GM21381 (cell line): Measurements from ENCODE around the gene H2BW1.
"Not testable (repeated sequence)": the region's sequence is repeated elsewhere in the genome, so short reads cannot be mapped to it uniquely, and the experiment has no call there.

Source experiments
- ATAC-seq: cut with Tn5 transposase; IDR thresholded peaks from one replicate; pipeline ENCODE4 v1.9.1; 2021; ENCODE audit warnings: mild to moderate bottlenecking, moderate library complexity; ENCODE audit not compliant: unreplicated experiment

The H2BW1 gene, protein sequence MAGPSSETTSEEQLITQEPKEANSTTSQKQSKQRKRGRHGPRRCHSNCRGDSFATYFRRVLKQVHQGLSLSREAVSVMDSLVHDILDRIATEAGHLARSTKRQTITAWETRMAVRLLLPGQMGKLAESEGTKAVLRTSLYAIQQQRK

GRCh38 chrX:104013606-104014005, at the start of gene H2BW1:
Gene H2BW1, minus strand, starts transcription at chrX:104013708. Its CDS starts 132 bp downstream, at chrX:104013576.
- ATAC-seq, result no peak

DNA sequence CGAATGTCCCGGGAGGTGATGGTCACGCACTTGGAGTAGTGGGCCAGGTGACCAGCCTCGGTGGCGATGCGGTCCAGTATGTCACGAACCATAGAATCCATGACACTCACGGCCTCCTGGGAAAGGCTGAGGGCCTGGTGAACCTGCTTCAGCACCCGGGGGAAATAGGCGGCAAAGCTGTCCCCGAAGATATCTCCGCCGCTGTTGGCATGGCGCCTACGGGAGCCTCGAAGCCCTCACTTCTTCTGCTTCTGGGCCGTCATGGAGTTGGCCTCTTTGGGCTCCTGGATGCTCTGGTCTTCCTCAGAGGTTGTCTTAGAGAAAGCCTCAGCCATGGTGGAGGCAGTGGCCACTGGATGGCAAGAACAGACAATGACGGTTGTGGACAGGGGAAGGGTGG, 49.1 kb upstream of the H2BW1 start:
- not testable (repeated sequence) for ATAC-seq

- ATAC-seq, result not testable (repeated sequence)
These were observed 41.4 kb upstream of the H2BW1 start for GRCh38 chrX:104054956-104055355.

DNA sequence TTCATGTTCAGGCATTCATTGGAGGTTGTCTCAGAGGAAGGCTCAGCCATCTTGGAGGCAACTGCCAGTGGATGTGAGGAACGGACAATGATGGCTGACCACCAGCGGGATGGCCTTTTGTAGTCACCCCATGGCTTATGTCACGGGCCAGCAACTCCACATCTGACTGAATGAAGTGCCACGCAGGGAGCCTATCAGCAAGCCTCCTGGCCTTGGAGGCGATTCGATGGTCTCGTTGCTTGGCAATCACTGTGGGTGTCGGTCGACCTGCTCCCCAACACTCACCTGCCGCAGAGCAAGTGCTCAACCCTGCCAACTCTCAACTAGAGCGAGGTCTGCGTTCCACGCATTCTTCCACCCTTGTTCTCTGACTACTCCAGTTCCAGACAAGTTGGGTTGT, 33.7 kb upstream of the H2BW1 start:
- no peak for ATAC-seq

DNA sequence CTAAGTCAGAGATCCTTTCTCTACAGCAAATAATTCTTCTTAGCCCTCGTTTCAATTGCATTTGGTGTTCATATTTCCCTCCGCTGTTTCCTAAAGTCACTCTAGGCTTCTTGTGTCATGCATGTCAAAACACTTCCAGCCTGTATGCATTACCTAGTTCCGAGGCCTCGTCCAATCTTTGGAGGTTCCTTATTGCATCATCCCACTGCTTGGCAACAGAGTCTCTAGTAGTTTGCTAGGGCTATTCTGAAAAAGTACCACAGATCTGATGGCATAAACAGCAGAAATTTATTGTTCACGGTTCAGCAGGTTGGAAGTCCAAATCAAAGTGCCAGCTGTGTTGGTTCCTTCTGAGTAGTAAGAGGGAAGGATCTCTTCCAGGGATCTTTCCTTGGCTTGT, 32.1 kb upstream of the H2BW1 start:
- no peak for ATAC-seq

DNA sequence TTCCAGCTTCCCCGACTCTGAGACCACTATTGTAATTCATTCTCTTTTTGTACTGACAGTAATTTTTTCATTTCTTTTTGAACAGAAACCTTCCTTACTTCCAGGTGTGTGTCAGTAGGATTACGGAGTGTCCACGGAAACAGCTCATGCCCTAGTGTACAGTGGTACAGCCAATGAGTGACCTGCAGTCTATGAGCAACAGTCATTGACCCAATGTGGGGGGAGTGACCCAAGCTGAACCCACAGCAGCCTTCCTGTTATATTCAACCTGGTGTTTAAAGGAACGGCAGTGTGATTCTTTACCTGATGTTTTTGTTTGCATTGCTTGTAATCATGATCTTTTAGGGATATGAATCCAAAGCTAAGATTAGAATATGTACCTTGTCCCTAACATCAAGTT, 27.5 kb upstream of the H2BW1 start:
- no peak for ATAC-seq

GRCh38 chrX:104039689-104040505, 26.4 kb upstream of the H2BW1 start, which contains the start of gene H2BW2:
Gene H2BW2, plus strand, starts transcription at chrX:104039956. Its CDS starts 39 bp downstream, at chrX:104039995.
- ATAC-seq, result no peak

DNA sequence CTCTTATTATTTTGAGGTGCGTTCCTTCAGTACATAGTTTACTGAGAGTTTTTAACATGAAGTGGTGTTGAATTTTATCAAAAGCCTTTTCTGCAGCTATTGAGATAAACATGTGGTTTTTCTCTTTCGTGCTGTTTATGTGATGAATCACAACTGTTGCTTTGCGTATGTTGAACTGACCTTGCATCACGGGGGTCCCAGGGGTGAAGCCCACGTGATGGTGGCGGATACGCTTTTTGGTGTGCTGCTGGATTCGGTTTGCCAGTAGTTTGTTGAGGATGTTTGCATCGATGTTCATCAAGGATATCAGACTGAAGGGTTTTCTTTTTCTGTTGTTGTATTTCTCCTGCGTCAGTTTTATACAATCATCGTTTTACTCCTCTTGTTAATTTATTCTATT, 4.6 kb upstream of the H2BW1 start:
- ATAC-seq, result no peak

DNA sequence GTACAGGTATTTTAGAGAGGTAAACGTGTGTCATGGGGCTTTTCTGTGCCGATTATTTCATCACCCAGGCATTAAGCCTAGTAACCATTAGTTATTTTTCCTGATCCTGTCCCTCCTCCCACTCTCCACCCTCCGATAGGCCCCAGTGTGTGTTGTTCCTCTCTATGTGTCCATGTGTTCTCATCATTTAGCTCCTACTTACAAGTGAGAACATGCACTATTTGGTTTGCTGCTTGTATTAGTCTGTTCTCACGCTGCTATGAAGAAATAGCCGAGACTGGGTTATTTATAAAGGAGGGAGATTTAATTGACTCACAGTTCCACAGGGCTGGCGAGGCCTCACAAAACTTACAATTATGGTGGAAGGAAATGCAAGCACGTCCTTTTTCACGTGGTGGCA, 2.1 kb upstream of the H2BW1 start:
- not testable (repeated sequence) for ATAC-seq

GRCh38 chrX:104013158-104013557, 350 bp downstream of the H2BW1 start:
- no peak for ATAC-seq

DNA sequence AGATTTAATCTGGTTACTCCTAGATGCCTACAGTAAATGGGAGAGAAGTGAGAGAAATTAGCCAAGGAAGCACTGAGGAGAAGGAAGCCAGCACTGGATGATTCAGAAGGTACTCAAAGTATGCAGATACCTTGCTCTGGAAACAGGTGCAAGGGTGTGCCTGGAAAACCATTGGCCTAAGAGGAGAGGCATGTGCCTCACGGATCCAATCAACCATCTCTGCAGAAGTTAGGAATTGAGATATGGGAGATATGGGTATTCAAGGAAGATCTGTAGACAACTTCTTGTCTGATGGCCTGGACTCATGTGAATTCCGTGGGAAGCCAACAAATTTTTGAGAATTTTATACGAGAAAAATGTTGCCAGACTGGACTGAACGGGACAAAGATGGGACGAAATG, 4.7 kb downstream of the H2BW1 start:
- ATAC-seq, result no peak

DNA sequence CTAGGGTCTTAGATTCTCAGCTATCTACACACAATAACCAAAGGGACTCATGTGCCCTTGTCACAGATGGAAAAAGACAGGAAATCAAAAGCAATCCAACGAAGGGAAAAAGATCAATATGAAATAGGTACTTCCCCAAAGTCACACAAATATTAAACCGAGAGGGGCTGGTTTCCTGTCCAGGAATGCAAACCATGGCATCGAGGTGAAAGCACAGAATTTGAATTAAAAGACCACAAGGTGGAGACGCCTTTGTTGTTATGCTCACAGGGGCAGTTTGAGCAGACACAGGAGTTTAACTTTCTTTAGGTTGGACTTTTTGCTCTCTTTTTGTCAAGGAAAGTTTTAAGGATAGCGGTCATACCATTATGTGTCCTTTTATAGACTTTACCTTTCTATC, 14.3 kb downstream of the H2BW1 start:
- ATAC-seq, result peak; percentile 73

GRCh38 chrX:103983508-103983907, 30.0 kb downstream of the H2BW1 start:
- not testable (repeated sequence) for ATAC-seq

GRCh38 chrX:103962411-103963278, 50.9 kb downstream of the H2BW1 start, which contains the start of gene TMSB15B:
Gene TMSB15B, plus strand, starts transcription at chrX:103962627.
- peak; percentile 98 for ATAC-seq
